Heart right ventricle (tissue), 16 donors: ENCODE measurements around the gene FNBP1. TPM values are rescaled to one million over a fixed set of nuclear protein-coding genes. Genes with fewer than 3 reads are reported as not detected.

Experiments
- ATAC-seq, 8 donors: fragments of 200-7000 bp; cut with Tn5 transposase; one replicate each; pipeline ENCODE4 v1.9.1; 2020; ENCODE audit warnings: mild to moderate bottlenecking in 8 of 8, moderate library complexity in 8 of 8, moderate number of reproducible peaks in 1 of 8
- DNase-seq, 2 donors: peaks; one replicate each; pipeline ENCODE4 v3.0.0-alpha.2; 2020
- H3K27ac ChIP-seq, 10 donors: fragments of 200-600 bp; sonication (generic) in 2 of 10; one replicate each; pipeline versions ENCODE4 v1.5.0 to v1.8.0; 2020 to 2022; ENCODE audit warnings: mild to moderate bottlenecking in 3 of 10
- H3K27me3 ChIP-seq, 7 donors: fragments of 200-600 bp; one replicate each; pipeline ENCODE4 v1.8.0; 2021 to 2022; ENCODE audit warnings: mild to moderate bottlenecking in 2 of 7
- H3K36me3 ChIP-seq, 9 donors: fragments of 200-600 bp; sonication (generic) in 1 of 9; one replicate each; pipeline versions ENCODE4 v1.5.0 to v1.8.0; 2020 to 2022; ENCODE audit warnings: mild to moderate bottlenecking in 2 of 9
- H3K4me1 ChIP-seq, 9 donors: fragments of 200-600 bp; sonication (generic) in 1 of 9; one replicate each; pipeline versions ENCODE4 v1.5.0 to v1.8.0; 2020 to 2022; ENCODE audit warnings: mild to moderate bottlenecking in 4 of 9
- H3K4me3 ChIP-seq, 10 donors: fragments of 200-600 bp; sonication (generic) in 2 of 10; one replicate each; pipeline versions ENCODE4 v1.5.0 to v1.8.0; 2020 to 2022; ENCODE audit warnings: mild to moderate bottlenecking in 7 of 10, moderate library complexity in 2 of 10
- H3K9me3 ChIP-seq, 11 donors: fragments of 200-600 bp in 10 of 11; sonication (generic) in 2 of 11; one replicate each; pipeline versions ENCODE4 v1.5.0 to v1.8.0; 2013 to 2022; ENCODE audit warnings: mild to moderate bottlenecking in 2 of 11, control low read depth in 1 of 11, moderate library complexity in 1 of 11
- CTCF ChIP-seq, 9 donors: fragments of 200-600 bp; sonication (generic) in 2 of 9; IDR thresholded peaks; one replicate each; pipeline versions ENCODE4 v1.5.0 to v1.8.0; 2021 to 2022; ENCODE audit warnings: antibody characterized with exemption in 9 of 9, mild to moderate bottlenecking in 5 of 9, moderate library complexity in 1 of 9
- WGBS, 2 donors: extraction: QIAGEN DNeasy Blood & Tissue Kit; methylation state at CpG; one replicate each; pipeline ENCODE4 v1.1.7; 2013; ENCODE audit warnings: inconsistent platforms in 1 of 2; 5-methylcytosine and 5-hydroxymethylcytosine counted together
- intact Hi-C, 10 donors: fragments of 100-400 bp; cut with DNase I; formaldehyde crosslinking; loops; one replicate each; pipeline versions ENCODE4 v1.11.1 to v1.14.2; 2022
- polyA plus RNA-seq, 2 donors: library from polyadenylated mRNA; stranded (reverse); fragments of 200-250 nt; gene quantifications; one replicate each; pipeline ENCODE4 v1.2.3, GENCODE V29; 2013
- total RNA-seq, 10 donors: library from RNA; stranded (reverse); fragmentation: NEBNext Ultra II Directional in 3 of 10; extraction: Animal tissue kit (Norgen Biotek cat#: 25700) in 3 of 10; gene quantifications; one replicate each; pipeline versions ENCODE4 v1.2.1 to v1.2.4, GENCODE V29; 2021 to 2023
- donor health status: Arrhythmogenic right ventricular cardiomyopathy.
- donor health status: ischemic (EF 13 %, LVEDD 7.1; RV severe dilation, severe dysfunction).
- donor health status: healthy with polysubstance abuse.
- donor health status: DM: no; HTN: yes; CAD: no.
- donor health status: DM: no; HTN: no; CAD: no.
- donor health status: ischemic (EF 25% LVEDD 6.9; RV normal size, moderate dysfunction).
- donor health status: ischemic (EF 25% LVEDD 5.7; RV mildly dilated, moderate dysfunction).
- donor health status: healthy.
- donor health status: DM: yes; HTN: yes; CAD: no.
- donor health status: Ischemic cardiomyopathy.
- donor health status: ischemic (EF 35%, LVEDD 5.7; RV mildly dilated, moderate dysfunction).
- donor health status: nonischemic (EF 11% LVEDD 7.7; RV severe dilation, severe dysfunction).
- donor health status: DM: yes; HTN: yes; CAD: no.
- donor health status: PGD.
- donor health status: ischemic (EF 29% LVEDD 5.4; RV normal size, mild dysfunction).
- donor health status: nonischemic (EF 23%, LVEDD 6.1; RV moderate dilation, normal function).

The FNBP1 gene
- total and polyA plus RNA-seq, 12 donors: 7.4 to 38.4 (median 22.2) TPM

DNA sequence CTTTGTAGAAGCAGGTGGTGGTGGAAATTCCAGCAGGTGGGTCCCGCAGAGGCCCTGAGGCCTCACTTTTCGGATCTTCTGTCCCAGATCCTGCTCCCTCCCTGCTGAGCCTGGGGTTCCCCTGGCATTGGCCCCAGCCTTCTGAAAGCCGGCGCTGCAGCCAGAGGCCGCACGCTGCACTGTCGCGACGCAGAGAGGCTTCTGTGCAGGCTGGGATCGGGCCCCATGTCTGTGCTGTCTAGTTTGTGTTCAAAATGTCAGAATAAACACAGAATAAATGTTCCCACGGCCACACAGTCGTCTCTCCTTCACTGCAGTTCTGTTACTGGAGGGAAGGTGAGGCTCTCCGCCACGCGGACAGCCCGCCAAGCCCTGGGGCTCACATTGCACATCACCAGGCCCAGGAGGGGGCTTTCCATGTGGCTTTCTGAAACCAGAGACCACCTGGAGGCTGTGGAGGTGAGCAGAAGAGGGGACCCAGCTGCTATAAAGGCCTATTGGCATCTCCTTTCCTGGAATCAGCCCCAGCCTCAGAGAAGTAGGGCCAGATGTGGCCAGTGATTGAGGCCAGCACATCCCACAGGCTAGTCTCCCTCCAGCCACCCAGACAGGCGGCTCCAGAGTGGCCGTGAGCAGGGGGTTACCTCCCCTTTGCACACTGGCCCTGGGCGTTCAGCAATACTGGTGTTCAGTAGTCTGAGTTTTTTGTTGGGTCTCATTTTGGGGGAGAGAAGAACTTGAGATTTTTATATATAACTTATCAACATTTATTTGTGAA lies 161.3 kb downstream of the FNBP1 start:
- no peak for DNase-seq
- Histone ChIP-seq H3K36me3 (peaks cover 0 to 16% (median 0%) of the 10 kb centered on the region in 9 donors), H3K27me3 (no peaks in the 10 kb centered on the region), H3K9me3 (no peaks in the 10 kb centered on the region), H3K4me1 (peaks cover 5 to 34% (median 31%) of the 10 kb centered on the region in 9 donors), H3K4me3 (no peak overlapping the region), H3K27ac (peak overlapping the region in 1 of 10 donors; percentile 15)
- WGBS, 2 donors: 86 to 92% methylated on average over 19 of the region's 19 CpGs
- intact Hi-C loops: loop anchor here in 7 of 10 donors (5.0 to 10.0 kb wide), 6 partner anchors 83 to 356 kb away; partner anchors contain the start of gene GPR107 (in 1 of the 7)
- ATAC-seq: no peak
- TF ChIP-seq CTCF (IDR thresholded peaks at IDR 0.05): no peak

- 74 to 78% methylated on average over 28 of the region's 28 CpGs for WGBS, 2 donors
- H3K9me3 ChIP-seq: no peaks in the 10 kb centered on the region
- peaks cover 0 to 21% (median 0%) of the 10 kb centered on the region in 9 donors for H3K36me3 ChIP-seq
- no peaks in the 10 kb centered on the region for H3K27me3 ChIP-seq
- H3K4me3 ChIP-seq: no peak overlapping the region
- peak overlapping the region in 1 of 10 donors; percentile 15 for H3K27ac ChIP-seq
- ATAC-seq (no peak), DNase-seq (no peak)
- H3K4me1 ChIP-seq: peaks cover 5 to 25% (median 22%) of the 10 kb centered on the region in 9 donors
- intact Hi-C loops: loop anchor here in 7 of 10 donors (5.0 to 10.0 kb wide), 6 partner anchors 84 to 356 kb away; partner anchors contain the start of gene GPR107 (in 1 of the 7)
- no peak for TF ChIP-seq CTCF (IDR thresholded peaks at IDR 0.05)
These were observed 162.1 kb downstream of the FNBP1 start for GRCh38 chr9:129880654-129881546.

- peaks cover 5 to 18% (median 15%) of the 10 kb centered on the region in 9 donors for H3K4me1 ChIP-seq
- no peak overlapping the region for H3K4me3 ChIP-seq
- no peak for ATAC-seq
- peaks cover 0 to 29% (median 0%) of the 10 kb centered on the region in 9 donors for H3K36me3 ChIP-seq
- TF ChIP-seq CTCF (IDR thresholded peaks at IDR 0.05): no peak
- intact Hi-C loops: loop anchor here in 7 of 10 donors (5.0 to 10.0 kb wide), 6 partner anchors 85 to 357 kb away; partner anchors contain the start of gene GPR107 (in 1 of the 7)
- WGBS, 2 donors: 94% methylated on average over 31 of the region's 31 CpGs
- H3K9me3 ChIP-seq: no peaks in the 10 kb centered on the region
- no peak for DNase-seq
- H3K27ac ChIP-seq: no peak overlapping the region
- H3K27me3 ChIP-seq: no peaks in the 10 kb centered on the region
These were observed 162.9 kb downstream of the FNBP1 start for GRCh38 chr9:129879991-129880653.
